GM12801 (cell line): ENCODE measurements around the gene ACO2.

Experiments used
- TF ChIP-seq, protein P1 (sequence below): IDR thresholded peaks from one replicate; pipeline ENCODE4 v1.5.1; 2011; ENCODE audit warnings: control low read depth; ENCODE audit not compliant: insufficient read length; ENCODE audit errors: extremely low read depth

ACO2 gene

DNA sequence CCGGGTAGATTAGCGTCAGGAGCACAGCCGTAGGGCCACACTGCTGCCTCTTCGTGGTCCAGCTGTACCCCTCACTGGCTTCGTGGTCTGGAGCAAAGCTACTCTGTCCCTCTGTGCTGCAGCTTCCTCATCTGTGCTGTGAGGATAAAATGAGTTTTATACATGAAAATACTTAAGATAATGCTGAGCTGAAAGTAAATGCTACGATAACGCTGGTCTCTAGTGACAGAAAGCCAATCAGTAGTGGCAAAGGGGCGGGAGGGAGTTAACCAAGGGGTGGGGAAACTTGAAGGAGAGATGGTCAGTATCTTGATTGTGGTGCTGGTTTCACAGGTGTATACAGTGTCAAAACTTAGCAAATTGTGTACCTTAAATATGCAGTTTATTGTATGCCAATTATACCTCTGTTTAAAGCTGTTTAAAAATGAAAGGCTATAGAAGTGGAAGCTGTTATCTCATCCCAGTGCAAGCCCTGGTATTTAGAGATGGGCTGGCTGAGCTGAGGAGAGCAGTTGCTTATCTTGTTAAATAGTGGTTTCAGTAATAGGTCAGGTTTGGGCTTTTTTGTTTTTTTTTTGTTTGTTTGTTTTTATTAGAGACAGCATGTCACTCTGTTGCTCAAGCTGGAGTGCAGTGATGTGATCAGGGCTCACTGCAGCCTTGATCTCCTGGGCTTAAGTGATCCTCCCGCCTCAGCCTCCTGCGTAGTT, 36.7 kb downstream of the ACO2 start:
- TF ChIP-seq, protein P1, sequence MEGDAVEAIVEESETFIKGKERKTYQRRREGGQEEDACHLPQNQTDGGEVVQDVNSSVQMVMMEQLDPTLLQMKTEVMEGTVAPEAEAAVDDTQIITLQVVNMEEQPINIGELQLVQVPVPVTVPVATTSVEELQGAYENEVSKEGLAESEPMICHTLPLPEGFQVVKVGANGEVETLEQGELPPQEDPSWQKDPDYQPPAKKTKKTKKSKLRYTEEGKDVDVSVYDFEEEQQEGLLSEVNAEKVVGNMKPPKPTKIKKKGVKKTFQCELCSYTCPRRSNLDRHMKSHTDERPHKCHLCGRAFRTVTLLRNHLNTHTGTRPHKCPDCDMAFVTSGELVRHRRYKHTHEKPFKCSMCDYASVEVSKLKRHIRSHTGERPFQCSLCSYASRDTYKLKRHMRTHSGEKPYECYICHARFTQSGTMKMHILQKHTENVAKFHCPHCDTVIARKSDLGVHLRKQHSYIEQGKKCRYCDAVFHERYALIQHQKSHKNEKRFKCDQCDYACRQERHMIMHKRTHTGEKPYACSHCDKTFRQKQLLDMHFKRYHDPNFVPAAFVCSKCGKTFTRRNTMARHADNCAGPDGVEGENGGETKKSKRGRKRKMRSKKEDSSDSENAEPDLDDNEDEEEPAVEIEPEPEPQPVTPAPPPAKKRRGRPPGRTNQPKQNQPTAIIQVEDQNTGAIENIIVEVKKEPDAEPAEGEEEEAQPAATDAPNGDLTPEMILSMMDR = no peak

DNA sequence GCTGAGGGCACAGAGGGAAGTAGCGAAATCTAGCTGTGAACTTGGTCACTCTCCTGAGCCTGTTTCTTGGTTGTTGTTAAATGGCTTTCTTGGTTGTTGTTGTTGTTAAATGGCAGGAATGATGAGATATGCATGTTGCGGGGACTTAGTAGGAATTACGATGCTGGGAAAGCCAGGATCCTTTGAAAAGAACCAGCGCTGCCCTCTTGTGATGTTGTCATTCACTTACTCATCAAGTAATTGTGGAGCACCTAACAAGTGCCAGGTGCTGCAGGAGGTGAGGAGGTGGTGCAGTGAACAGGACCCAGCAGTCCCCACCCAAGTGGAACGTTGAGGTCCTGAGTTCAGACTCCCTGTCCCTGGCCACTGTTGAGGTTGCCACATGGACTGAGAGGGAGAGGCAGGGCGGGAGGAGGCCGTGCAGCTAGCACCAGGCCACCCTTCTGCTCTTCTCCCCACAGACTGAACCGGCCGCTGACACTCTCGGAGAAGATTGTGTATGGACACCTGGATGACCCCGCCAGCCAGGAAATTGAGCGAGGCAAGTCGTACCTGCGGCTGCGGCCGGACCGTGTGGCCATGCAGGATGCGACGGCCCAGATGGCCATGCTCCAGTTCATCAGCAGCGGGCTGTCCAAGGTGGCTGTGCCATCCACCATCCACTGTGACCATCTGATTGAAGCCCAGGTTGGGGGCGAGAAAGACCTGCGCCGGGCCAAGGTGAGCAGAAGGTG, 38.6 kb downstream of the ACO2 start:
- TF ChIP-seq, protein P1 = no peak

DNA sequence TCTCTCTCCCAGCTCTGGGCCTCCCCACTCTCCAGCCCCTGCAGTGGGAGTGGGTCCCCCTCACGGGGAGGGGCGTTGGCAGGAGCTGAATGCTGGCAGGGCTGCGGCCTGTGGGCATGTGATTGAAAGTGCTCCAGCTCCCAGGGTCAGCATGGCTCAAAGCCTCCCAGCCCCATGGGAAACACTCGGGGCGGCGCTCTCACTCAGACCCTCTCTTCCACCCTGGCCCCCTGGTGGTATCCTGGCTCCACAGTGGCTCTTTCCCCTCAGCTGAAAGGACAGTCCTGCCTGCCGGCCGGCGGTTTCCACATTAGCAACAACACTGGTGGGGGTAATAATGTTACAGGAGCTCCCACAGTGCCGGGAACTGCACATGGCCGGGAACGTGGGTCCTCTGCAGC, 39.9 kb downstream of the ACO2 start:
- TF ChIP-seq, protein P1 = no peak

DNA sequence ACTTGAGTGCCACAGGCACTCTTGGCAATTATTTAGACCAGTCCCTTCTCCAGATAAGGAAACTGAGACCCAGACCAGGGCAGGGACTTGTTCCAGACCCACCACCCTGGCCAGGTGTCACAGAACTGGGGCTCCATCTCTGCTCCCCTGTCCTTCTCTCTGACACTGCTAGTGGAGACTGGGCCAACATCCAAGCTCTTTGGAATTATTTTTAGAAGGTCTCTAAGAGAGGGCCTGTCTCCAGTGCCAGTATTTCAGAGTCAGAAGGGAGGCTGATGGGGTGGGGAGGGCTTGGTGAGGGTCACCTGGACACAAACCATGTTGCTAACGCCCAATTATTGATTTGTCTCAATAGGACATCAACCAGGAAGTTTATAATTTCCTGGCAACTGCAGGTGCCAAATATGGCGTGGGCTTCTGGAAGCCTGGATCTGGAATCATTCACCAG, 42.6 kb downstream of the ACO2 start:
- TF ChIP-seq, protein P1 = no peak

DNA sequence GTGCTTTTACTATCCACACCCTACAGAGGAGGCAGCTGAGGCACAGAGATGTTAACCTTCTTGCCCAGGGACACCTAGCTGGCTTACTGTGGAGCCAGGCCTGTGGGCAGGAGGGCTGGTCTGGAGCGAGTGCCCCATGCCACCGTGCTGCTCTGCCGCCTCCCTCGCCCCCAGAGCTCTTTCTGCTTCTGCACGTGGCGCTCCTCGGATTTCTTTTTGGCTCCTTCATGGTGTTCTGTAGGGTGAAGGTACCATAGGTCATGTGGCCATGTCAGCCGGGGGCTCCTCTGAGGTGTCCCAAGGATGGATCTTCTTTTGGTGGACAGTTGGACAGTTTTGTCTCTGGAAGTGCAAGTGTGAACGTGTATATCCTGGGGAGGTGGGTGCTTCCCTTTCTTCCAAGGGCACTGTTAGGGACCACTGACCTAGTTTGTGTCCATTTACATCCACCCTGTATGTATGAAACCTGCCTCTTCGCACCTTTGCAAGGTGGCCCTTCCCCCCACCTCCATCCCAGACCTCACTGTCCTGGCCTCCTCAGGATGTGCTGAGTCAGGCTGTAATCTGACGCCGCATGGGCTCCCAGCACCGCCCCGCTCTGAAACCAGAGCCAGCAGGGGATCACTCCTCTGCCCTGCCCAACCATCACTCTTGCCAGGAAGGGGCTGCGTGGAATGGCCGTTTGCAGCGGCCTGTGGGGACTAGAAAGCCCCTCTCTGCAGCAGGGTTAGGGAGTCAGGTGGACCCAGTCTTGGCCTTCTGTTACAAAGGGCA, 43.7 kb downstream of the ACO2 start:
- TF ChIP-seq, protein P1 = no peak

DNA sequence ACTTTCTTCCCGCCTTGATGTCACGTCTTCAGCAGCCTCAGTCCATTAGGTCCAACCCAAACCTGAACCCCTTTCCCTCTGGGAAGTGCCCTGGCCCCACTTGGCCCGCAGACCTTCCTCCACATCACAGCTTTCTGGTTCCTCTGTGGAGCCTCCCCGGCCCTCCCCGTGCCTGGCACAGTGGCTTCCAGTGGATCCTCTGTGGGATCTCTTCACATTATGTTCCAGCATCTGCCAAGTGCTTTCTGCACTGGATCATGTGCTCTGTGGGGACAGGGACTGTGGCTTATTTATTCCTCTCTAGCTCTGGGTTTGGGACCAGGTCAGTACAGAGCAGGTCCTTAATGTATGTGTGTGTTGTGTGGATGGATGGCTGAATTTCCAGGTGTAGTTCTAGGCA, 44.5 kb downstream of the ACO2 start:
- TF ChIP-seq, protein P1 = no peak

DNA sequence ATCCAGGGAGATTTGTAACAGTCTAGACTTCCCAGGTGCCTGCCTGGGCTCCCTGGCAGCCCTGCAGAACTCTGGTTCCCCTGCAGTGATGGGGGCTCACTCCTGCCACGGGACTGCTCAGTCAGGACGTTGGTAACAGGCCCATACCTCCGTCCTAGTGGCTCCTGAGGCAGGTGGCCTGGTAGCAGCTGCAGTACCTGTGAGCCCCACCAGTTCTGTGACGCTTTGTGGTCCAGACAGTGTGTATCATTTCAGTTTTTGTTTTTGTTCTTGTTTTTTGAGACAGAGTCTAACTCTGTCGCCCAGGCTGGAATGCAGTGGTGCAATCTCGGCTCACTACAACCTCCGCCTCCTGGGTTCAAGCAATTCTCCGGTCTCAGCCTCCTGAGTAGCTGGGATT, 47.5 kb downstream of the ACO2 start:
- TF ChIP-seq, protein P1 = no peak
